GM10847 (cell line): ENCODE measurements around the gene STRN.

Experiments
- POLR2A ChIP-seq: IDR thresholded peaks from 2 replicates; pipeline ENCODE4 v1.6.1; 2011; ENCODE audit not compliant: insufficient read length; ENCODE audit errors: extremely low read depth

Gene STRN

GRCh38 chr2:36869606-36870005 is 96.7 kb downstream of the STRN start:
- TF ChIP-seq POLR2A: no peak

GRCh38 chr2:36861896-36862295 is 104.4 kb downstream of the STRN start:
- TF ChIP-seq POLR2A: no peak

DNA sequence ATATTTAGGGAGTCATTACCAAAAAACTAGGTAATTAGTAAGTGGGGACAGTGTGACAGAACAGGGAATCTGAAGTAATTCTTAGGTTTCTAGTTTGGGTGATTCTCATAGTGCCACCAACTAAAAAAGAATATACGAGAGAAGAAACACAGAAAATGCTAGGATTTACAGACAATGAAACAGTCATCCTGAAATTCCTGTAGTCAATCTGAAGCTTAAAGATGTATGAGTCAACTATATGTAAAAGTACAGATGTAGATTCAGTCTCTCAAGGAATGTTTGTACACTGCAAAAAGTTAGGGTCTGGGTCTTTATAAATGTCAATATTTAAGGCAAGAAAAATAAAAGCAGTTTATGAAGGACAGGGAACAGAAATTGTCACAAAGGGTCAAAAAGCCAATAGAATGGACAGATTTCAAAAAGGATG is 107.0 kb downstream of the STRN start:
- TF ChIP-seq POLR2A: no peak

DNA sequence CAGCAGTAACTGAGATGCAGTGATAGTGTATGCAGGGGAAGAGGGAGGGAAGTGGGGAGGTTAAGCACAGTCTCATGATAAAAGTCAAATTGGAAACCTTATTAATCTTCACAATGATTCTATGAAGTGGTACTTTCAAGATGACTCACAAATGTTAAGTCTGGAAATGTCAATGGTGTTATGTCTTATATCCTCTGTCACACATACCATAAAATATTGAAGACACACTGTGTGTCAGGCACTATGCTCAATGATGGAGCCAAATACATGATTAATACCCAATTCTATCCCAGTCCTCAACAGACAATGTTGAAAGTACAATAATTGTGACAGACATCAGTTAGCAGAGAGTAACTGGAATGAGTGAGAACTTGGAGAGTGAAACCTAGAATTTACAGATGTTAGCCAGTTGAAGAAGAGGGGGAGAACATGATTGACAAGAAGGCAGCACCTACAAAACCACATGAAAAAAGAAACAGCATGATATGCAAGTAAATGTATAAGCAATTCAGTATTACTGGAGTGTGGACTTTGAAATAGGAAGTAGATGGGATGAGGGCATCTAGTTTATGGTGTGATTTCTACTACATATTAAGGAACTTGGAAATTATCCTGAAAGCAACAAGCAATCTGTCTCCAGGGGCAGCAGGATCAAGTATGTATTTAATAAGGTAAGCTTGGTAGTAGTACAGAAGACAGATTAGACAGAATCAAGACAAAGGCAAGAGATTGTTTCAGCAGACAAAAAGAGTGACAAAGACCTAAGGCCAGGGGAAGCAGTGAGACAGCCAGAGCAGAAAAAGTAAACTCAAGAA is 107.6 kb downstream of the STRN start:
- no peak for TF ChIP-seq POLR2A

GRCh38 chr2:36857713-36858112 is 108.6 kb downstream of the STRN start:
- no peak for TF ChIP-seq POLR2A

- TF ChIP-seq POLR2A: no peak
Measured at GRCh38 chr2:36855429-36855828, 110.9 kb downstream of the STRN start.

GRCh38 chr2:36854241-36854640 is 112.1 kb downstream of the STRN start:
- no peak for TF ChIP-seq POLR2A

DNA sequence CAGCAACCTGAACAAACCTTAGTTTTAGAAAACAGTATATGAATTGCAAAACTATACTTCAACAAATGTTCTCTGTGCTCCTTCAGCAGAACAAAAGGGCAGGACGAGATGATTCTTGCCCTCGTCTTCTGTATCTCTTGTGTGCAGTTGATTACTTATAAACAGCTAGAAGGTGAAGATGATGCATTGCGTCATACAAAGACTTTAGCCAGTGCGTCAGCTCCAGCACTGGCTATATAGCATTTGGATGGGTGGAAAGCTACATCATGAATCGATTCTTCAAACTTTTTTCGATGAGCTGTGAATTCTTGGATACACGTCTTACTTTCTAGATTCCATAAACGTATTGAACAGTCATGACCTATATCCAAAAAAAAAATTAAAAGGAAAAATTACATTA is 117.1 kb downstream of the STRN start:
- TF ChIP-seq POLR2A: no peak

DNA sequence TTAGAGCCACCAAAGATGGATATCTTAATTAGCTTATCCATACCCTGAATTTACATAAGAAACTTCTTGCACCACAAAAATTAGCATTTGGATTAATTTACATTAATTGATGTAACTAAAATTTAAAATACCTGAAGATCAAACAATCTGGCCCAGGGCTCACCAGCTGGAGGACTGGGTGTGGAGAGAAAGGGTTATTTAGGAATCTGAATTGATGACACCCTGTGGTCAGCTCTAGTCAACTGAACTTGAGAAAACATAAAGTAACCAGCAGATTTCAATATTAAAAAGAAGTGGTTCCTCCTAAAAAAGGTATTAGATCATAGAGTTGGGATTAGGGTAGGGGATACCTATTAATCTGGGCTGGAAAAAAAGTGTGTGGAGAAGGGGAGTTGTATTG is 122.5 kb downstream of the STRN start:
- no peak for TF ChIP-seq POLR2A

DNA sequence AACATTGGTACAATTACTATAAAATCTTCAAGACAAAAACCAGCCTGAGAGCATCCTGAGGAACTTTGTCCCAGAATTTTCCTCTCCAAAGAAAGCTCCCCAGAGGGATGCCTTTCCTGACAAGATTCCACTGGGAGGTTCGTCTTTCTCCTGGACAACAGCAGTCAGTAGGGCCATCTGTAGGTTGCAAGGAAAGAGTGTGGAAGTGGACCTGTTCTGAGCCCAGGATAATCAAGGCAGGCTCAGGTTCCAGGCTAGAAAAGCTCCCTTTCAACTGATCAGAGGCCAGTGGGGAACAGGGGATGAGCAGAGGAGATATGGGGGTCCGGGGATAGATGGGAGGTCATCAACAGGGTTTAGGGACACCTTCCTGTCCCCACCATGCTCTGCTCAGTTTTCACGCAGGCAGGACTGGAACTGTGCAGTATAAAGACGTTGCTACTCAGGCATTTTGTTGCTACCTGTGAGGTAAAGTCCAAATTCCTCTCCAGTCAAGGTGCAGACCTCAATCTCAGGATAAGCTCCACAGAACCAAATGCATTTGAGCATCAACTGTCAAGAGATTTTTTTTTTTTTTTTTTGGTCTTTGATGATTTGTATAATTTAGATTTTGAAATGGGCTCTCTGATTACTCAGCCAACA is 126.2 kb downstream of the STRN start:
- TF ChIP-seq POLR2A: no peak

- no peak for TF ChIP-seq POLR2A
Measured at GRCh38 chr2:36834731-36835524, 131.4 kb downstream of the STRN start.

GRCh38 chr2:36834203-36834602 is 132.1 kb downstream of the STRN start:
- no peak for TF ChIP-seq POLR2A

- no peak for TF ChIP-seq POLR2A
Measured at GRCh38 chr2:36831185-36831584, 135.2 kb downstream of the STRN start.

GRCh38 chr2:36824273-36824672 is 142.1 kb downstream of the STRN start:
- no peak for TF ChIP-seq POLR2A

DNA sequence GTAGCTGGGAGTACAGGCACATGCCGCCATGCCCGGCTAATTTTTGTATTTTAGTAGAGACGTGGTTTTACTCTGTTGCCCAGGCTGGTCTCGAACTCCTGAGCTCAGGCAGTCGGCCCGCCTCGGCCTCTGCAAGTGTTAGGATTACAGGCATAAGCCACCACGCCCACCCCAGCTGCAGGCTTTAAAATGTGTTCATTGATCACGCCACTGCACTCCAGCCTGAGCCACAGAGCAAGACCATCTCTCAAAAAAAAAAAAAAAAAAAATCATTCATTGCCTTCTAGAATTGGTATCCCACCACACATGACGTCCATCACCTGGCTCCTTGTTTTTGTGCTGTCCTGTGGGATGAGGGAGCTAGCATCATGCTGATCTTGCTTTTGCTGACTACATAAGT is 142.5 kb downstream of the STRN start:
- no peak for TF ChIP-seq POLR2A
